HCT116 (cell line): Measurements from ENCODE around the gene SLC34A2. TPM values are rescaled to one million over a fixed set of nuclear protein-coding genes. Genes with fewer than 3 reads are reported as not detected.

ENCODE experiments used
- ATAC-seq: fragments of 200-7000 bp; cut with Tn5 transposase; 2 replicates; pipeline ENCODE4 v1.9.1; 2020; ENCODE audit warnings: mild to moderate bottlenecking, moderate library complexity
- BruUV-seq: library from RNA; stranded (reverse); fragments of 400-500 nt; replicated peaks from 2 replicates; lab custom pipeline; 2021; lab: Mats Ljungman, UMichigan
- CTCF ChIA-PET: fragments of 300-600 bp; sonication (Branson Sonifier 250); formaldehyde crosslinking; loops from one replicate; lab custom pipeline; 2021; ENCODE audit warnings: antibody characterized with exemption; lab: Charles Lee
- POLR2A ChIA-PET: fragments of 300-600, 350-600 bp; sonication (Branson Sonifier 250); formaldehyde crosslinking; loops from one replicate; lab custom pipeline; 2021; ENCODE audit warnings: antibody characterized with exemption; lab: Charles Lee
- RAD21 ChIA-PET, 2 experiments: fragments of 300-600 bp; sonication (Branson Sonifier 250); formaldehyde crosslinking; loops; one replicate each; lab custom pipeline; 2023; ENCODE audit warnings: low total read pairs in 2 of 2; ENCODE audit not compliant: uncharacterized antibody in 2 of 2, unreplicated experiment in 2 of 2, low non-redundant PET in 1 of 2; lab: Charles Lee
- DNase-seq: peaks from one replicate; pipeline ENCODE4 v3.0.0-alpha.2; 2010; ENCODE audit warnings: low read depth, low spot score
- H2AFZ ChIP-seq: fragments of 200-600 bp; shearing (Covaris generic), sonication (generic); 2 replicates; pipeline ENCODE4 v1.6.1; 2017; ENCODE audit warnings: low read depth, mixed run types, mixed read lengths, antibody characterized with exemption, low read length; ENCODE audit not compliant: poor library complexity, severe bottlenecking
- H3K27ac ChIP-seq: 2 replicates; pipeline ENCODE4 v1.5.1; 2012; ENCODE audit warnings: low read depth, low read length
- H3K27me3 ChIP-seq: fragments of 200-600 bp; sonication (generic); 2 replicates; pipeline ENCODE4 v1.6.1; 2016; ENCODE audit warnings: mixed run types, low read length, mixed read lengths; ENCODE audit not compliant: insufficient read depth
- H3K36me3 ChIP-seq, 2 experiments: fragments of 200-500 bp in 1 of 2; fragments of 200-600 bp in 1 of 2; sonication (Bioruptor generic) in 1 of 2; sonication (generic) in 1 of 2; 2 replicates each; pipeline versions ENCODE4 v1.5.1 to v1.6.1; 2014 to 2016; ENCODE audit warnings: low read length in 2 of 2, inconsistent platforms in 1 of 2, mixed read lengths in 1 of 2, mixed run types in 1 of 2; ENCODE audit not compliant: insufficient read depth in 2 of 2, control insufficient read depth in 1 of 2
- H3K4me1 ChIP-seq, 2 experiments: fragments of 200-600 bp in 1 of 2; sonication (generic) in 1 of 2; 2 replicates each; pipeline versions ENCODE4 v1.5.1 to v1.6.1; 2012 to 2017; ENCODE audit warnings: low read length in 2 of 2, inconsistent platforms in 1 of 2, mild to moderate bottlenecking in 1 of 2, mixed read lengths in 1 of 2, mixed run types in 1 of 2, moderate library complexity in 1 of 2; ENCODE audit not compliant: insufficient read depth in 2 of 2, control insufficient read depth in 1 of 2
- H3K4me2 ChIP-seq: fragments of 200-600 bp; sonication (generic); 2 replicates; pipeline ENCODE4 v1.6.1; 2017; ENCODE audit warnings: mixed run types, low read length, mixed read lengths
- H3K4me3 ChIP-seq, 2 experiments: fragments of 200-600 bp in 1 of 2; sonication (generic) in 1 of 2; replicated peaks in 1 of 2; 2 replicates each; pipeline ENCODE4 v1.5.1; 2011 to 2016; ENCODE audit warnings: low read length in 2 of 2, control low read depth in 1 of 2, low read depth in 1 of 2, mild to moderate bottlenecking in 1 of 2, mixed read lengths in 1 of 2, mixed run types in 1 of 2
- H3K79me2 ChIP-seq: fragments of 200-600 bp; sonication (generic); 2 replicates; pipeline ENCODE4 v1.6.1; 2017; ENCODE audit warnings: mild to moderate bottlenecking, mixed run types, low read length, moderate library complexity, mixed read lengths; ENCODE audit not compliant: insufficient read depth
- H3K9ac ChIP-seq: fragments of 200-600 bp; sonication (generic); 2 replicates; pipeline ENCODE4 v1.6.1; 2016; ENCODE audit warnings: low read length, mixed read lengths
- H3K9me2 ChIP-seq: fragments of 200-600 bp; sonication (generic), shearing (Covaris generic); 2 replicates; pipeline ENCODE4 v1.6.1; 2017; ENCODE audit warnings: mixed run types, mild to moderate bottlenecking, moderate library complexity; ENCODE audit not compliant: insufficient read depth
- H3K9me3 ChIP-seq, 2 experiments: fragments of 200-500 bp in 1 of 2; fragments of 200-600 bp in 1 of 2; sonication (Bioruptor generic) in 1 of 2; sonication (generic) in 1 of 2; 2 replicates each; pipeline ENCODE4 v1.6.1; 2014 to 2017; ENCODE audit warnings: low read length in 2 of 2, mixed read lengths in 2 of 2, inconsistent platforms in 1 of 2, low read depth in 1 of 2, mild to moderate bottlenecking in 1 of 2, mixed run types in 1 of 2, moderate library complexity in 1 of 2; ENCODE audit not compliant: control insufficient read depth in 1 of 2, insufficient read depth in 1 of 2
- H4K20me1 ChIP-seq: fragments of 200-600 bp; sonication (generic), shearing (Covaris generic); 2 replicates; pipeline ENCODE4 v1.6.1; 2017; ENCODE audit warnings: mixed run types, mild to moderate bottlenecking, moderate library complexity; ENCODE audit not compliant: insufficient read depth
- RAD21 ChIP-seq: IDR thresholded peaks from 2 replicates; pipeline ENCODE4 v1.6.1; 2012; ENCODE audit warnings: low read depth, mild to moderate bottlenecking
- intact Hi-C: fragments of 100-400 bp; cut with micrococcal nuclease; formaldehyde crosslinking; loops from 2 replicates; pipeline ENCODE4 v1.10.0; 2022
- total RNA-seq: library from RNA; stranded (reverse); gene quantifications from one replicate; pipeline ENCODE4 v1.2.1, GENCODE V29; 2021; ENCODE audit not compliant: unreplicated experiment
- TF ChIP-seq, protein P1 (sequence below), 3 experiments: fragments of 200-600 bp in 1 of 3; sonication (generic) in 1 of 3; IDR thresholded peaks in 2 of 3; conservative IDR thresholded peaks in 1 of 3; 2 replicates each; pipeline ENCODE4 v1.5.1; 2012 to 2017; ENCODE audit warnings: low read depth in 2 of 3, low read length in 2 of 3, antibody characterized with exemption in 1 of 3, borderline replicate concordance in 1 of 3, control low read depth in 1 of 3, mild to moderate bottlenecking in 1 of 3, mixed read lengths in 1 of 3, mixed run types in 1 of 3, moderate library complexity in 1 of 3; ENCODE audit not compliant: insufficient read depth in 1 of 3
- TF ChIP-seq, protein P2 (sequence below): IDR thresholded peaks from 2 replicates; pipeline ENCODE4 v1.6.1; 2012

SLC34A2 gene
- total RNA-seq, 1 experiment from 2014 or later: 2.2 TPM

DNA sequence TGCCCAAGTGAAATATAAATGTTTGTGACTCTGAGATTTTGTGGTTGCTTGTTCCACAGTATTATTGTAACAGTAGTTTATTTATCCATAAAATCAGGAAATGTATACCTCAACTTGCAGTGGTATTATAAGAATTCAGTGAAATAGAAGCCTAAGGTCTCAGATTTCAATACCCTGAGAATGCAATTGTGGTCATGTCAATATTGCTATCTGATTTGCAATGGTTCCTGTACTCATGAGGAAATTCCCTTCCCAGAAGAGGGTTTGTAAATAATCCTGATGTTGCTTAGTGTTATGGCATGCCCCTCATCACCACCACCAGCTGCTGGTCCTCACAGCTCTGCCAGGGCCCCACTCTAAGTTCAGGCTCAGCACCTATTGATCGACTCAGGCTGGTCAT, 67.8 kb downstream of the SLC34A2 start:
- no peaks in the 10 kb centered on the region for H3K79me2 ChIP-seq
- no peaks in the 10 kb centered on the region for H3K9me3 ChIP-seq
- H3K4me2 ChIP-seq: no peak overlapping the region
- H3K4me1 ChIP-seq: no peaks in the 10 kb centered on the region
- ATAC-seq (no peak), DNase-seq (no peak)
- CTCF ChIA-PET: no interaction called here
- intact Hi-C loops: no loop called here
- RAD21 ChIA-PET: no interaction called here
- no peaks in the 10 kb centered on the region for H4K20me1 ChIP-seq
- H3K27ac ChIP-seq: no peak overlapping the region
- TF ChIP-seq RAD21: no peak
- TF ChIP-seq, protein P1, sequence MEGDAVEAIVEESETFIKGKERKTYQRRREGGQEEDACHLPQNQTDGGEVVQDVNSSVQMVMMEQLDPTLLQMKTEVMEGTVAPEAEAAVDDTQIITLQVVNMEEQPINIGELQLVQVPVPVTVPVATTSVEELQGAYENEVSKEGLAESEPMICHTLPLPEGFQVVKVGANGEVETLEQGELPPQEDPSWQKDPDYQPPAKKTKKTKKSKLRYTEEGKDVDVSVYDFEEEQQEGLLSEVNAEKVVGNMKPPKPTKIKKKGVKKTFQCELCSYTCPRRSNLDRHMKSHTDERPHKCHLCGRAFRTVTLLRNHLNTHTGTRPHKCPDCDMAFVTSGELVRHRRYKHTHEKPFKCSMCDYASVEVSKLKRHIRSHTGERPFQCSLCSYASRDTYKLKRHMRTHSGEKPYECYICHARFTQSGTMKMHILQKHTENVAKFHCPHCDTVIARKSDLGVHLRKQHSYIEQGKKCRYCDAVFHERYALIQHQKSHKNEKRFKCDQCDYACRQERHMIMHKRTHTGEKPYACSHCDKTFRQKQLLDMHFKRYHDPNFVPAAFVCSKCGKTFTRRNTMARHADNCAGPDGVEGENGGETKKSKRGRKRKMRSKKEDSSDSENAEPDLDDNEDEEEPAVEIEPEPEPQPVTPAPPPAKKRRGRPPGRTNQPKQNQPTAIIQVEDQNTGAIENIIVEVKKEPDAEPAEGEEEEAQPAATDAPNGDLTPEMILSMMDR (IDR thresholded peaks at IDR 0.05 in 2 of 3, conservative IDR thresholded peaks at IDR 0.05 in 1 of 3; ENCODE audit: borderline replicate concordance in 1 of 3, insufficient read depth in 1 of 3, low read depth in 2 of 3, low read length in 2 of 3): 0 out of 6 replicates have a peak, but pooled peaks of 1 of the 3 experiments have one; percentile 8
- TF ChIP-seq, all 23 proteins: peak for 1
- H3K27me3 ChIP-seq: no peaks in the 10 kb centered on the region
- POLR2A ChIA-PET: no interaction called here
- H3K4me3 ChIP-seq: no peak overlapping the region
- H3K9me2 ChIP-seq: no peaks in the 10 kb centered on the region
- no peak overlapping the region for H2AFZ ChIP-seq
- H3K36me3 ChIP-seq: no peaks in the 10 kb centered on the region
- no peak overlapping the region for H3K9ac ChIP-seq
- no TSS peak for BruUV-seq

DNA sequence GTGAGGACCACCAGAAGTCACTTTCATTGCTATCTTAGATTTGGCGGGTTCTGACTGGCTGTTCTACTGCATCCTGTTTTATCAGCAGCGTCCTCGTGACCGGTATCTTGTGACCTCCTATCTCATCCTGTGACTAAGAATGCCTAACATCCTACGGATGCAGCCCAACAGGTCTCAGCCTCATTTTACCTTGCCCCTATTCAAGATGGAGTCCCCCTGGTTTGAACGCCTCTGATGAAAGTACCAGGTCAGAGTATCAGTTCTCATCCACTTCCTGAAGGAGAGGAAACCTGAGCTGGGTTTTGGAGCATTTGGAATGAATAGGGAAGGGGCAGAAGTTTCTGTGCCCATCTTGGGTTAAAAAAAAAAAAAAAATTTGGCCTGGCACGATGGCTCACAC, 70.2 kb downstream of the SLC34A2 start:
- Histone ChIP-seq H3K27ac (no peak overlapping the region), H3K9me2 (no peaks in the 10 kb centered on the region), H3K4me3 (no peak overlapping the region), H3K9me3 (no peaks in the 10 kb centered on the region), H4K20me1 (no peaks in the 10 kb centered on the region), H3K9ac (no peak overlapping the region), H3K79me2 (no peaks in the 10 kb centered on the region), H3K4me2 (no peak overlapping the region), H3K36me3 (no peaks in the 10 kb centered on the region), H3K27me3 (no peaks in the 10 kb centered on the region), H2AFZ (no peak overlapping the region), H3K4me1 (no peaks in the 10 kb centered on the region)
- POLR2A ChIA-PET: no interaction called here
- ATAC-seq (no peak), DNase-seq (no peak)
- BruUV-seq: no TSS peak
- TF ChIP-seq, protein P2, sequence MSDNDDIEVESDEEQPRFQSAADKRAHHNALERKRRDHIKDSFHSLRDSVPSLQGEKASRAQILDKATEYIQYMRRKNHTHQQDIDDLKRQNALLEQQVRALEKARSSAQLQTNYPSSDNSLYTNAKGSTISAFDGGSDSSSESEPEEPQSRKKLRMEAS: no peak
- RAD21 ChIA-PET: no interaction called here
- CTCF ChIA-PET: no interaction called here
- intact Hi-C loops: no loop called here
